Stimulated activated CD8-positive, alpha-beta memory T cell treated with anti-CD3 and anti-CD28 coated beads, Interleukin-7, amount 100 ng/mL, for 4 hours (primary cell): ENCODE data around the gene DIP2C.
"Not testable (repeated sequence)": the region's sequence is repeated elsewhere in the genome, so short reads cannot be mapped to it uniquely, and the experiment has no call there.

Experiments
- DNase-seq, 2 donors: peaks; one replicate each; pipeline ENCODE4 v3.0.0-alpha.2; 2020; ENCODE audit warnings: low read depth in 2 of 2

The DIP2C gene

GRCh38 chr10:378230-378929, 311.1 kb downstream of the DIP2C start:
- no peak for DNase-seq

- DNase-seq, result no peak
Observed at GRCh38 chr10:377228-377627, 312.2 kb downstream of the DIP2C start.

- no peak for DNase-seq
Observed at GRCh38 chr10:375815-376505, 313.5 kb downstream of the DIP2C start.

- DNase-seq, result no peak
Observed at GRCh38 chr10:374354-374753, 315.1 kb downstream of the DIP2C start.

GRCh38 chr10:373526-374309, 315.8 kb downstream of the DIP2C start:
- DNase-seq, result no peak

GRCh38 chr10:373015-373414, 316.5 kb downstream of the DIP2C start:
- DNase-seq, result no peak

- DNase-seq, result no peak
Observed at GRCh38 chr10:372566-372965, 316.9 kb downstream of the DIP2C start.

- no peak for DNase-seq
Observed at GRCh38 chr10:371515-371914, 318.0 kb downstream of the DIP2C start.

GRCh38 chr10:370449-370825, 319.0 kb downstream of the DIP2C start:
- no peak for DNase-seq

- DNase-seq, result no peak
Observed at GRCh38 chr10:369684-370448, 319.6 kb downstream of the DIP2C start.

GRCh38 chr10:369221-369683, 320.2 kb downstream of the DIP2C start:
- DNase-seq, result no peak

GRCh38 chr10:368579-369220, 320.8 kb downstream of the DIP2C start:
- DNase-seq, result no peak

GRCh38 chr10:368107-368506, 321.4 kb downstream of the DIP2C start:
- not testable (repeated sequence) for DNase-seq

GRCh38 chr10:367636-368035, 321.8 kb downstream of the DIP2C start:
- no peak for DNase-seq

- no peak for DNase-seq
Observed at GRCh38 chr10:366186-366585, 323.3 kb downstream of the DIP2C start.

- no peak for DNase-seq
Observed at GRCh38 chr10:364267-364775, 325.1 kb downstream of the DIP2C start.

GRCh38 chr10:363152-363551, 326.3 kb downstream of the DIP2C start:
- DNase-seq, result no peak

- no peak for DNase-seq
Observed at GRCh38 chr10:361203-362081, 328.0 kb downstream of the DIP2C start.

GRCh38 chr10:360653-361052, 328.8 kb downstream of the DIP2C start:
- DNase-seq, result no peak

- DNase-seq, result no peak
Observed at GRCh38 chr10:359762-360161, 329.7 kb downstream of the DIP2C start.
